ENCODE measurements around the gene DEFB113. TPM values are rescaled to one million over a fixed set of nuclear protein-coding genes. Genes with fewer than 3 reads are reported as not detected.
A peak's percentile ranks its signal among the peaks of the same experiment; 100 is the strongest.

Gene DEFB113
- polyA plus RNA-seq, 2 of the 4 experiments (the other 2 are of a cell fraction): not detected

DNA sequence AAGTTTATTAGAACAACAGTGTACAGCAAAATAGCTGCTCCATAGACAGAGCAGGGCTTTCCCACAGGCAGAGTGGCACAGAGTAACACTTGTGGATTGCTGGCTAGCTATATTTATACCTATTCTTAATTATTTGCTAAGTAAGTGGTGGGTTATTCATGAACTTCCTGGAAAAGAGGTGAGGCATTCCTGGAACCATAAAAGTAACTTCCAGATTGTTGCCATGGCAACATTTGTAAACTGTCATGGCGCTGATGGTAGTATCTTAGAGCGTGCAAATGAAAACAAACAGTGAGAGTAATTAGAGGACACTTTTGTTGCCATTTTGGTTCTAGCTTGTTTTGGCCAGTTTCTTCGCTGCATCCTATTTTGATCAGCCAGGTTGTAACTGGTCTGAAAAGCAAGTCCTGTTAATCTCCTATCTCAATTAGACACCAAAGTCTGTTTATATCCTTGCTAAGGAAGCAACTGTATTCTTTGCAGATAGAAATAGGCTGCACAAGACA is 29.4 kb downstream of the DEFB113 start:
- FAIRE-seq: no peak
- H3K4me3 ChIP-seq: no peak overlapping the region
- 60% methylated on average over 3 of the region's 3 CpGs for WGBS (ENCODE audit: missing lambda C conversion rate)
- POLR2A ChIA-PET: no interaction called here
- no peak overlapping the region for H3K27ac ChIP-seq
- CTCF ChIA-PET: interaction anchor here (0.5 kb wide), 1 partner anchor 366 kb away, joined by 3 read pairs; no protein-coding TSS in a partner anchor
- no peak for ATAC-seq
- TF ChIP-seq, protein P1, sequence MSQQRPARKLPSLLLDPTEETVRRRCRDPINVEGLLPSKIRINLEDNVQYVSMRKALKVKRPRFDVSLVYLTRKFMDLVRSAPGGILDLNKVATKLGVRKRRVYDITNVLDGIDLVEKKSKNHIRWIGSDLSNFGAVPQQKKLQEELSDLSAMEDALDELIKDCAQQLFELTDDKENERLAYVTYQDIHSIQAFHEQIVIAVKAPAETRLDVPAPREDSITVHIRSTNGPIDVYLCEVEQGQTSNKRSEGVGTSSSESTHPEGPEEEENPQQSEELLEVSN (IDR thresholded peaks at IDR 0.05; ENCODE audit: borderline replicate concordance, low read depth): no peak
- TF ChIP-seq JUNB (IDR thresholded peaks at IDR 0.05): no peak
- no peaks in the 10 kb centered on the region for H3K9me3 ChIP-seq
- H3K4me2 ChIP-seq: no peak overlapping the region
- peak in 1 of 2 experiments; percentile 0 for DNase-seq (ENCODE audit: low read depth in 1 of 2, low spot score in 1 of 2)
- H3K4me1 ChIP-seq: no peaks in the 10 kb centered on the region

DNA sequence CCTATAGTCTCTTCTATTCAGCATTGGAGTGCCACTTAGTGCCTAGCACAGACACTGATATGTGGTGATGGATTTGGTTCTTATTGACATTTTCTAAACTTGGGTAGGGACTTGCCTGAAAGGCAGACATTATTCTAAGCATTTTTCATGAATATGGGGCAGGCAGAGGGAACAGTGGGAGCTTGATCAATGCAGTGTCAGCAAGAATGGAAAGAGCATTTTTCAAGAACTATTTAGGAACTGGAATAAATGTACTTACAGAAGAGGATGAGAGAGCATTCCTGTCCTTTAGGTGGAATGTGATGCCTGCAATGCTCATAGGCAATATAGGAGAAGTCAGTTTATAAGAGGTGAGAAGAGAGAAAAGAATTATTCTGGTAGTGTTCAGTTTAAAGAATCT is 31.6 kb downstream of the DEFB113 start:
- FAIRE-seq: no peak
- Histone ChIP-seq H3K9me3 (no peaks in the 10 kb centered on the region), H3K4me2 (no peak overlapping the region), H3K4me1 (no peaks in the 10 kb centered on the region), H3K4me3 (no peak overlapping the region), H3K27ac (no peak overlapping the region)
- POLR2A ChIA-PET: no interaction called here
- DNase-seq (ENCODE audit: low read depth in 1 of 2, low spot score in 1 of 2): no peak
- CTCF ChIA-PET: no interaction called here
- no peak for ATAC-seq
- no peak for TF ChIP-seq HOXB13 (CRISPR knock-in tag; IDR thresholded peaks at IDR 0.05; ENCODE audit: low read depth)
- TF ChIP-seq, protein P1 (IDR thresholded peaks at IDR 0.05; ENCODE audit: borderline replicate concordance, low read depth): no peak
- TF ChIP-seq CEBPB (IDR thresholded peaks at IDR 0.05): no peak
- TF ChIP-seq, protein P2, sequence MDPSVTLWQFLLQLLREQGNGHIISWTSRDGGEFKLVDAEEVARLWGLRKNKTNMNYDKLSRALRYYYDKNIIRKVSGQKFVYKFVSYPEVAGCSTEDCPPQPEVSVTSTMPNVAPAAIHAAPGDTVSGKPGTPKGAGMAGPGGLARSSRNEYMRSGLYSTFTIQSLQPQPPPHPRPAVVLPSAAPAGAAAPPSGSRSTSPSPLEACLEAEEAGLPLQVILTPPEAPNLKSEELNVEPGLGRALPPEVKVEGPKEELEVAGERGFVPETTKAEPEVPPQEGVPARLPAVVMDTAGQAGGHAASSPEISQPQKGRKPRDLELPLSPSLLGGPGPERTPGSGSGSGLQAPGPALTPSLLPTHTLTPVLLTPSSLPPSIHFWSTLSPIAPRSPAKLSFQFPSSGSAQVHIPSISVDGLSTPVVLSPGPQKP (IDR thresholded peaks at IDR 0.05; ENCODE audit: low read depth, low read length): no peak
- TF ChIP-seq RARB (CRISPR knock-in tag; IDR thresholded peaks at IDR 0.05): no peak
- no peak for TF ChIP-seq CHD4 (IDR thresholded peaks at IDR 0.05; ENCODE audit: borderline replicate concordance)
- no peak for TF ChIP-seq ESRRA (IDR thresholded peaks at IDR 0.05; ENCODE audit: borderline replicate concordance, low read length)

DNA sequence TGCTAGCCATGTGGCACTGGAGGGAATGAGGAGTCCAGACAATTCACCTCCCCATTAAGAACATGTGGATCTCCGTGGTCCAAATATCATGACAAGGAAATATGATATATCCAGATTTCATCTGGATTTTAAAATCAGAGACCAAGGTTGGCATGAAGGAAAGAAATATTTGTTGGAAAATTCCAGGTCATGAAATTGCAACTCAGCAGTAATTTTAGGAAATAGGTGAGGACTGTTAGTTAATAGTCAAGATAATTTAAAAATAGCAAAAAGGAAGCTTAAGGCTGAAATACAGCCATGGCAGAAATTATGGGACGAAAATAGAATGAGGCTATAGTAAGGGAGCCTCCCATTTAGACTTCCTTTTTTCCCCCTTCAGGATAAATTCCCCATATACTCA is 32.4 kb downstream of the DEFB113 start:
- CTCF ChIA-PET: interaction anchor here (0.6 kb wide), 1 partner anchor 12 kb away, joined by 3 read pairs; no protein-coding TSS in a partner anchor
- Histone ChIP-seq H3K4me2 (no peak overlapping the region), H3K4me1 (no peaks in the 10 kb centered on the region), H3K9me3 (no peaks in the 10 kb centered on the region), H3K27ac (no peak overlapping the region), H3K4me3 (no peak overlapping the region)
- ATAC-seq: no peak
- POLR2A ChIA-PET: no interaction called here
- no peak for DNase-seq (ENCODE audit: low read depth in 1 of 2, low spot score in 1 of 2)
- FAIRE-seq: no peak
- 3% methylated on average over 2 of the region's 2 CpGs for WGBS (ENCODE audit: missing lambda C conversion rate)
- no peak for TF ChIP-seq NFE2L2 (conservative IDR thresholded peaks at IDR 0.05; ENCODE audit: low read length)
- TF ChIP-seq, protein P3, sequence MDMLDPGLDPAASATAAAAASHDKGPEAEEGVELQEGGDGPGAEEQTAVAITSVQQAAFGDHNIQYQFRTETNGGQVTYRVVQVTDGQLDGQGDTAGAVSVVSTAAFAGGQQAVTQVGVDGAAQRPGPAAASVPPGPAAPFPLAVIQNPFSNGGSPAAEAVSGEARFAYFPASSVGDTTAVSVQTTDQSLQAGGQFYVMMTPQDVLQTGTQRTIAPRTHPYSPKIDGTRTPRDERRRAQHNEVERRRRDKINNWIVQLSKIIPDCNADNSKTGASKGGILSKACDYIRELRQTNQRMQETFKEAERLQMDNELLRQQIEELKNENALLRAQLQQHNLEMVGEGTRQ (IDR thresholded peaks at IDR 0.05): no peak
- peak; percentile 54 for TF ChIP-seq MAFK (IDR thresholded peaks at IDR 0.05; ENCODE audit: partially characterized antibody)
- no peak for TF ChIP-seq ZFP36 (IDR thresholded peaks at IDR 0.05; ENCODE audit: borderline replicate concordance, partially characterized antibody)

DNA sequence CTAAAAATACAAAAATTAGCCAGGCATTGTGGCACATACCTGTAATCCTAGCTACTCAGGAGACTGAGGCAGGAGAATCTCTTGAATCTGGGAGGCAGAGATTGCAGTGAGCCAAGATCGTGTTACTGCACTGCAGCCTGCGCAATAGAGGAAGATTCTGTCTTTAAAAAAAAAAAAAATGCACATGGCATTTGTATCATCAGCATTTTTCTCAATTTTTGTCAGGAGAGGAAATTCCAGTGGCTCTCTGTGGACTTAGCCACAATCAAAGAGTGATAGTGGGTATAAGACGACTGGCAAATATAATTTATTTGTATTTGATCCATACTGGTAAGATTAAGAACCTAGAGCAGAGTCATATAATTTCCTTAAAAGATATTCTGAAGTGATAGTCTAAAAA is 34.0 kb downstream of the DEFB113 start:
- ATAC-seq (no peak), DNase-seq (ENCODE audit: low read depth in 1 of 2, low spot score in 1 of 2) (no peak), FAIRE-seq (no peak)
- H3K4me3 ChIP-seq: no peak overlapping the region
- ChIA-PET POLR2A (no interaction called here), CTCF (no interaction called here)
- no peaks in the 10 kb centered on the region for H3K4me1 ChIP-seq
- WGBS (ENCODE audit: missing lambda C conversion rate): 4% methylated on average over 3 of the region's 3 CpGs
- H3K4me2 ChIP-seq: no peak overlapping the region
- no peaks in the 10 kb centered on the region for H3K9me3 ChIP-seq
- H3K27ac ChIP-seq: no peak overlapping the region
- TF ChIP-seq SMC3 (IDR thresholded peaks at IDR 0.05) (no peak), CHD4 (IDR thresholded peaks at IDR 0.05; ENCODE audit: borderline replicate concordance) (no peak), GATA3 (IDR thresholded peaks at IDR 0.05; ENCODE audit: borderline replicate concordance) (no peak), JUN (IDR thresholded peaks at IDR 0.05) (no peak), KDM1A (IDR thresholded peaks at IDR 0.05; ENCODE audit: low read depth) (no peak), FOXS1 (CRISPR knock-in tag; IDR thresholded peaks at IDR 0.05) (no peak), POLR2AphosphoS2 (conservative IDR thresholded peaks at IDR 0.05; ENCODE audit: low read length) (no peak), MYC (IDR thresholded peaks at IDR 0.05; ENCODE audit: borderline replicate concordance, low read length) (no peak), RNF2 (IDR thresholded peaks at IDR 0.05; ENCODE audit: borderline replicate concordance, low read depth) (no peak), RCOR1 (IDR thresholded peaks at IDR 0.05; ENCODE audit: low read depth, low read length) (no peak), HOXA7 (CRISPR knock-in tag; IDR thresholded peaks at IDR 0.05) (no peak), MAFK (IDR thresholded peaks at IDR 0.05; ENCODE audit: partially characterized antibody) (no peak), HEYL (CRISPR knock-in tag; IDR thresholded peaks at IDR 0.05) (no peak), RFX5 (IDR thresholded peaks at IDR 0.05) (no peak)
- TF ChIP-seq, protein P4, sequence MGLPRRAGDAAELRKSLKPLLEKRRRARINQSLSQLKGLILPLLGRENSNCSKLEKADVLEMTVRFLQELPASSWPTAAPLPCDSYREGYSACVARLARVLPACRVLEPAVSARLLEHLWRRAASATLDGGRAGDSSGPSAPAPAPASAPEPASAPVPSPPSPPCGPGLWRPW (IDR thresholded peaks at IDR 0.05): no peak
- TF ChIP-seq, protein P3 (IDR thresholded peaks at IDR 0.05): no peak
- TF ChIP-seq, protein P5, sequence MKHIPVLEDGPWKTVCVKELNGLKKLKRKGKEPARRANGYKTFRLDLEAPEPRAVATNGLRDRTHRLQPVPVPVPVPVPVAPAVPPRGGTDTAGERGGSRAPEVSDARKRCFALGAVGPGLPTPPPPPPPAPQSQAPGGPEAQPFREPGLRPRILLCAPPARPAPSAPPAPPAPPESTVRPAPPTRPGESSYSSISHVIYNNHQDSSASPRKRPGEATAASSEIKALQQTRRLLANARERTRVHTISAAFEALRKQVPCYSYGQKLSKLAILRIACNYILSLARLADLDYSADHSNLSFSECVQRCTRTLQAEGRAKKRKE (CRISPR knock-in tag; IDR thresholded peaks at IDR 0.05; ENCODE audit: low read depth): no peak
